ENCODE results near the gene MAFG.

The MAFG gene

DNA sequence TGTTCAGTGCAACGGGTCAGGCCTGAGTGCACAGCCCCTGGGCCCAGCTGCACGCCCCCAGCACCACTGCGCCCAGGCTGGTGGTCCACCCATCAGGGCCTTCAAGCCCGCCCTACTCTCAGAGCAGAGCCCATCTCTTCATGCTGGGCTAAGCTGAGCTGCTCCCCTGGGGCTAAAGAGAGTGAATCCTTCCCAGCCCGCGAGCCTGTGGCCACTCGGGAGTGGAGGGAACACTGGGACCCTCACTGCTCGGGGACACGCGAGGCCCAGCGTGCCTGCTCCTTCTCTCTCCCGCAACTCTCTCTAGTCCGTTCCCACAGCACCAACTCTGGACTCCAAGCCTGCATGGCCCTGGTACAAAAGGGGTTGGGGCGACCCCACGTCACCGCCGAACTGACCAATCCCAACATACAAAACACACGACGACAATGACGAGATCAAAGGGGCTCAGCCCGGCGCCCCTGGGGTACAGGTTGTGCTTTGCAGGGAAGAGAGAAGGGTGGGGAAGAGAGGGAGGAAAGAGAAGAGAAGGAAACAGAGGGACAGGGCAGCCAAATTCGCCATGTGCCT lies 5.5 kb downstream of the MAFG start:
- H3K9me2 ChIP-seq (replicated peaks; ENCODE audit: insufficient read depth, low read length), result no peaks in the 10 kb centered on the region
- H3K9me3 ChIP-seq (replicated peaks; ENCODE audit: insufficient read depth, low read length), result no peaks in the 10 kb centered on the region
- H3K4me3 ChIP-seq (ENCODE audit: low read length), result no peak overlapping the region
- H3K4me2 ChIP-seq (ENCODE audit: low read depth, low read length), result no peak overlapping the region
- peaks cover 37% of the 10 kb centered on the region for H3F3A ChIP-seq (ENCODE audit: insufficient read depth, low read length)
- TF ChIP-seq EZH2phosphoT487 (IDR thresholded peaks at IDR 0.05; ENCODE audit: low read length) (no peak), EZH2 (optimal IDR thresholded peaks at IDR 0.05; ENCODE audit: low read depth, low read length) (no peak), CTCF (IDR thresholded peaks at IDR 0.05; ENCODE audit: low read length) (no peak)
- no peak overlapping the region for H3K9ac ChIP-seq (ENCODE audit: low read length)
- no peaks in the 10 kb centered on the region for H3K36me3 ChIP-seq (replicated peaks; ENCODE audit: insufficient read depth, low read length)
- DNase-seq, result no peak
- H3K79me2 ChIP-seq (ENCODE audit: low read length), result peaks cover 84% of the 10 kb centered on the region
- no peak overlapping the region for H3K27ac ChIP-seq (ENCODE audit: low read length)
- no peaks in the 10 kb centered on the region for H3K27me3 ChIP-seq (replicated peaks; ENCODE audit: insufficient read depth, low read length)
- H3K4me1 ChIP-seq (ENCODE audit: low read length), result peaks cover 18% of the 10 kb centered on the region
- H4K20me1 ChIP-seq (ENCODE audit: insufficient read depth, low read length), result 0 out of 2 replicates have a peak, but pooled peaks cover 3% of the 10 kb centered on the region
- no peak overlapping the region for H2AFZ ChIP-seq (ENCODE audit: low read length)

DNA sequence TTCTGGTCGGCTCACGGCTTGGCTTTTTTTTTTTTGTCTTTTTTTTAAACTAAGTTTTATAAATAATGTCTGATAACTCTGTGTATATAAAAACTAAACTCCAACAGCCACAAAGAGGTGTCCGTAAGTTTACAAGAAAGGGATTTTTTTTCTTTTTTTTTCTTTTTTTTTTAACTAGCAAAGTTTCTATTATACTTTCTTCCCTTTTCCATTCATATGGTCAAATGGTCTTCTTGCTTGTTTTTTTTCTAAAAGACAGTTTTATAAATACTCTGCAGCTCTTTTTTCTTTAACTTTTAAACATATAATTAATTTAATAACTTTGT lies 6.0 kb downstream of the MAFG start:
- Histone ChIP-seq H4K20me1 (ENCODE audit: insufficient read depth, low read length) (0 out of 2 replicates have a peak, but pooled peaks cover 3% of the 10 kb centered on the region), H3F3A (ENCODE audit: insufficient read depth, low read length) (peaks cover 35% of the 10 kb centered on the region), H3K27ac (ENCODE audit: low read length) (no peak overlapping the region), H3K27me3 (replicated peaks; ENCODE audit: insufficient read depth, low read length) (no peaks in the 10 kb centered on the region), H3K4me1 (ENCODE audit: low read length) (peaks cover 23% of the 10 kb centered on the region), H3K4me3 (ENCODE audit: low read length) (no peak overlapping the region), H3K79me2 (ENCODE audit: low read length) (peaks cover 84% of the 10 kb centered on the region), H3K9me2 (replicated peaks; ENCODE audit: insufficient read depth, low read length) (no peaks in the 10 kb centered on the region), H2AFZ (ENCODE audit: low read length) (no peak overlapping the region), H3K9me3 (replicated peaks; ENCODE audit: insufficient read depth, low read length) (no peaks in the 10 kb centered on the region), H3K9ac (ENCODE audit: low read length) (no peak overlapping the region), H3K36me3 (replicated peaks; ENCODE audit: insufficient read depth, low read length) (no peaks in the 10 kb centered on the region), H3K4me2 (ENCODE audit: low read depth, low read length) (no peak overlapping the region)
- no peak for DNase-seq
- TF ChIP-seq CTCF (IDR thresholded peaks at IDR 0.05; ENCODE audit: low read length) (no peak), EZH2 (optimal IDR thresholded peaks at IDR 0.05; ENCODE audit: low read depth, low read length) (no peak), EZH2phosphoT487 (IDR thresholded peaks at IDR 0.05; ENCODE audit: low read length) (no peak)

DNA sequence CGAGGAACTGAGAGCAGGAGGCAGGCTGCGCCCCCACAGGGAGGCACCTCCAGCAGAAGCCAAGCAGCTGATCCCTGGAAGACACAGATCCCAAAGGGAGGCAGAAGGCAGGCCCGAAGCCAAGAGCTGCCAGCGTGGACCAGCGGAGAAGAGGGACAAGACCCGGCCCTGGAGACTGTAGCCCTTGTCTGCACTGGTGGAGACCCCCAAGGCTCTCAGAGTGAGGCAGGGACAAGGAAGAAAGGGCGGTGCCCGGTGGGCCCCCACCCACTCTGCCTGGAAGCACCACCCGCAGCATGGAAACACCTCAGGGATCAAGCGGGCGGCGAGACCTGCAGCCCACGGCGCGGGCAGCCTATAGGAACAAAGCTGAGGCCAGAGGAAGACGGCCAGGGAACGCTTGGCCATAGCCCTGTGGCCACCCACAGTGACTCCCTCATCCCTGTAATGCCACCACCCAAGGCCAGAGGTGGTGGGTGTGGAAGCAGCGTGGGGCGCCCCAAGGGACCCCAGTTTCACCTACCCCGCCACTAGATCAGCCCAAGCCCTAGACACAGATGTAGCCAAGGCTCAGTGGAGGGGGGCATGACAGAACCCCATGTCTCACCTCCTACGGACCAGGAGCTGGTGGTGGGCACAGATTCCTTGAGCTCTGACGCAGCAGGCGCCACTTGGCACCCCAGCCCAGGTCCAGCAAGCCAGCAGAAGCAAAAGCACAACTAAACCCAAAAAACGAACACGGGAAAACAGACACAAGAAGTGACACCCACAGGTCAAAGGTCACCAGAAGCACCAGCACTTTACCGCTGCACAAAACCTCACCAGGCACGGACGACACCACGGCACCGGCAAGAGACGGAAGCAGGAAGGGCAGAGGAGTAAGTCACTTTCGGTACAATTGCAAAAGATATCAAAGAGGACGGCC lies 6.7 kb downstream of the MAFG start:
- no peak overlapping the region for H3K4me2 ChIP-seq (ENCODE audit: low read depth, low read length)
- H4K20me1 ChIP-seq (ENCODE audit: insufficient read depth, low read length), result no peaks in the 10 kb centered on the region
- no peak overlapping the region for H3K9ac ChIP-seq (ENCODE audit: low read length)
- TF ChIP-seq CTCF (IDR thresholded peaks at IDR 0.05; ENCODE audit: low read length) (no peak), EZH2 (optimal IDR thresholded peaks at IDR 0.05; ENCODE audit: low read depth, low read length) (no peak), EZH2phosphoT487 (IDR thresholded peaks at IDR 0.05; ENCODE audit: low read length) (no peak)
- peaks cover 29% of the 10 kb centered on the region for H3F3A ChIP-seq (ENCODE audit: insufficient read depth, low read length)
- H3K9me3 ChIP-seq (replicated peaks; ENCODE audit: insufficient read depth, low read length), result no peaks in the 10 kb centered on the region
- no peak for DNase-seq
- H3K36me3 ChIP-seq (replicated peaks; ENCODE audit: insufficient read depth, low read length), result no peaks in the 10 kb centered on the region
- no peak overlapping the region for H3K4me3 ChIP-seq (ENCODE audit: low read length)
- H3K9me2 ChIP-seq (replicated peaks; ENCODE audit: insufficient read depth, low read length), result no peaks in the 10 kb centered on the region
- H2AFZ ChIP-seq (ENCODE audit: low read length), result no peak overlapping the region
- H3K27ac ChIP-seq (ENCODE audit: low read length), result no peak overlapping the region
- H3K4me1 ChIP-seq (ENCODE audit: low read length), result peaks cover 18% of the 10 kb centered on the region
- peaks cover 84% of the 10 kb centered on the region for H3K79me2 ChIP-seq (ENCODE audit: low read length)
- no peaks in the 10 kb centered on the region for H3K27me3 ChIP-seq (replicated peaks; ENCODE audit: insufficient read depth, low read length)

Measured in MM.1S (cell line).